Measurements from ENCODE around the gene MEFV. TPM values are rescaled to one million over a fixed set of nuclear protein-coding genes. Genes with fewer than 3 reads are reported as not detected.
A peak's percentile ranks its signal among the peaks of the same experiment; 100 is the strongest.

MEFV gene
- polyA plus RNA-seq, 2 of the 4 experiments (the other 2 are of a cell fraction), result not detected

DNA sequence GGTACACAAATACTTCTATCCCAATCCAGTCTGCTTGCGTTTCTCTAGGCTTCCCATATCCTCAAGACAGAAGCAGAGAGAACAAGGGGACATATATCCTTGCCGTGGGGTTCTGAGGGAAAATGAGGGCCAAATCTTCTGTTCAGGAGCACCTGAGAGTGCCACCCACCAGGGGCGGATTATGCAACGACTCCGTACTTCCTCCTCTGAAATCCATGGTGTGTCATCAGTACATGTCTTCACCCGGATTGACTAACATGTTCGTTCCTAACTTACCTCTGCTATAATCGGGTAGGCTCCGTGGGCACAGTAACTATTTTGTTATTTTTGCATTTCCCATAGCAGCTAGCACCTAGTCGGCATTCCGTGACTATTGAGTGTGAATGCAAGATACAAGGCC lies 13.7 kb downstream of the MEFV start:
- TF ChIP-seq, protein P1, sequence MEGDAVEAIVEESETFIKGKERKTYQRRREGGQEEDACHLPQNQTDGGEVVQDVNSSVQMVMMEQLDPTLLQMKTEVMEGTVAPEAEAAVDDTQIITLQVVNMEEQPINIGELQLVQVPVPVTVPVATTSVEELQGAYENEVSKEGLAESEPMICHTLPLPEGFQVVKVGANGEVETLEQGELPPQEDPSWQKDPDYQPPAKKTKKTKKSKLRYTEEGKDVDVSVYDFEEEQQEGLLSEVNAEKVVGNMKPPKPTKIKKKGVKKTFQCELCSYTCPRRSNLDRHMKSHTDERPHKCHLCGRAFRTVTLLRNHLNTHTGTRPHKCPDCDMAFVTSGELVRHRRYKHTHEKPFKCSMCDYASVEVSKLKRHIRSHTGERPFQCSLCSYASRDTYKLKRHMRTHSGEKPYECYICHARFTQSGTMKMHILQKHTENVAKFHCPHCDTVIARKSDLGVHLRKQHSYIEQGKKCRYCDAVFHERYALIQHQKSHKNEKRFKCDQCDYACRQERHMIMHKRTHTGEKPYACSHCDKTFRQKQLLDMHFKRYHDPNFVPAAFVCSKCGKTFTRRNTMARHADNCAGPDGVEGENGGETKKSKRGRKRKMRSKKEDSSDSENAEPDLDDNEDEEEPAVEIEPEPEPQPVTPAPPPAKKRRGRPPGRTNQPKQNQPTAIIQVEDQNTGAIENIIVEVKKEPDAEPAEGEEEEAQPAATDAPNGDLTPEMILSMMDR (IDR thresholded peaks at IDR 0.05), result no peak
- TF ChIP-seq ZFP36 (IDR thresholded peaks at IDR 0.05; ENCODE audit: borderline replicate concordance, partially characterized antibody) (no peak), JUN (IDR thresholded peaks at IDR 0.05) (no peak), ZNF302 (CRISPR knock-in tag; IDR thresholded peaks at IDR 0.05) (no peak)
- ChIA-PET POLR2A (no interaction called here), CTCF (interaction anchor here (1.2 kb wide), 1 partner anchor 19 kb away, joined by 3 read pairs; no protein-coding TSS in a partner anchor)
- peaks cover 6% of the 10 kb centered on the region; the same call in 1 of the 3 replicates for H3K9me3 ChIP-seq
- WGBS (ENCODE audit: missing lambda C conversion rate), result 61% methylated on average over 11 of the region's 11 CpGs
- no peaks in the 10 kb centered on the region for H3K4me1 ChIP-seq
- no peak for FAIRE-seq
- no peak overlapping the region for H3K4me2 ChIP-seq
- H3K4me3 ChIP-seq, result no peak overlapping the region
- no peak overlapping the region for H3K27ac ChIP-seq
- no peak for DNase-seq (ENCODE audit: low read depth in 1 of 2, low spot score in 1 of 2)
- no peak for ATAC-seq

DNA sequence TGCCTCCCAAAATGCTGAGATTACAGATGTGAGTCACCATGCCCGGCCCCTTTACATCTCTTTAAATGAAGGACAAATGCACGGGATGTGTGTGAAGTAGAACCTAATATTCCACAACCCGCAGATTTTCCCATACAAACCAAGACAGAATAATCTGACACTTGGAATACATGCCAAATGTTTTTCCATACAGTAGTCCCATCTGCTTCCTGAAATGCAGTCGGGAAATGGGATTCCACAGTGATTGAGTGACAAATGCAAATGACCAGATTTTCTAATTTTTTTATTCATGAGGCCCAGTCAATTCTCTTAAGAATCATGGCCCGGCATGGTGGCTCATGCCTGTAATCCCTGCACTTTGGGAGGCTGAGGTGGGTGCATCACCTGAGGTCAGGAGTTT lies 14.7 kb downstream of the MEFV start:
- Histone ChIP-seq H3K4me3 (no peak overlapping the region), H3K4me1 (no peaks in the 10 kb centered on the region), H3K9me3 (peaks cover 14% of the 10 kb centered on the region; the same call in 1 of the 3 replicates), H3K4me2 (no peak overlapping the region), H3K27ac (no peak overlapping the region)
- CTCF ChIA-PET, result interaction anchor here (1.2 kb wide), 1 partner anchor 18 kb away, joined by 3 read pairs; no protein-coding TSS in a partner anchor
- DNase-seq (ENCODE audit: low read depth in 1 of 2, low spot score in 1 of 2), result no peak
- no peak for TF ChIP-seq HOXB13 (CRISPR knock-in tag; IDR thresholded peaks at IDR 0.05; ENCODE audit: low read depth)
- TF ChIP-seq, protein P2, sequence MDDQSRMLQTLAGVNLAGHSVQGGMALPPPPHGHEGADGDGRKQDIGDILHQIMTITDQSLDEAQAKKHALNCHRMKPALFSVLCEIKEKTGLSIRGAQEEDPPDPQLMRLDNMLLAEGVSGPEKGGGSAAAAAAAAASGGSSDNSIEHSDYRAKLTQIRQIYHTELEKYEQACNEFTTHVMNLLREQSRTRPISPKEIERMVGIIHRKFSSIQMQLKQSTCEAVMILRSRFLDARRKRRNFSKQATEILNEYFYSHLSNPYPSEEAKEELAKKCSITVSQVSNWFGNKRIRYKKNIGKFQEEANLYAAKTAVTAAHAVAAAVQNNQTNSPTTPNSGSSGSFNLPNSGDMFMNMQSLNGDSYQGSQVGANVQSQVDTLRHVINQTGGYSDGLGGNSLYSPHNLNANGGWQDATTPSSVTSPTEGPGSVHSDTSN (IDR thresholded peaks at IDR 0.05), result no peak
- TF ChIP-seq HDAC2 (IDR thresholded peaks at IDR 0.05), result no peak
- no peak for TF ChIP-seq CEBPB (IDR thresholded peaks at IDR 0.05)
- no peak for FAIRE-seq
- POLR2A ChIA-PET, result no interaction called here
- no peak for ATAC-seq
- WGBS (ENCODE audit: missing lambda C conversion rate), result 60% methylated on average over 5 of the region's 5 CpGs

DNA sequence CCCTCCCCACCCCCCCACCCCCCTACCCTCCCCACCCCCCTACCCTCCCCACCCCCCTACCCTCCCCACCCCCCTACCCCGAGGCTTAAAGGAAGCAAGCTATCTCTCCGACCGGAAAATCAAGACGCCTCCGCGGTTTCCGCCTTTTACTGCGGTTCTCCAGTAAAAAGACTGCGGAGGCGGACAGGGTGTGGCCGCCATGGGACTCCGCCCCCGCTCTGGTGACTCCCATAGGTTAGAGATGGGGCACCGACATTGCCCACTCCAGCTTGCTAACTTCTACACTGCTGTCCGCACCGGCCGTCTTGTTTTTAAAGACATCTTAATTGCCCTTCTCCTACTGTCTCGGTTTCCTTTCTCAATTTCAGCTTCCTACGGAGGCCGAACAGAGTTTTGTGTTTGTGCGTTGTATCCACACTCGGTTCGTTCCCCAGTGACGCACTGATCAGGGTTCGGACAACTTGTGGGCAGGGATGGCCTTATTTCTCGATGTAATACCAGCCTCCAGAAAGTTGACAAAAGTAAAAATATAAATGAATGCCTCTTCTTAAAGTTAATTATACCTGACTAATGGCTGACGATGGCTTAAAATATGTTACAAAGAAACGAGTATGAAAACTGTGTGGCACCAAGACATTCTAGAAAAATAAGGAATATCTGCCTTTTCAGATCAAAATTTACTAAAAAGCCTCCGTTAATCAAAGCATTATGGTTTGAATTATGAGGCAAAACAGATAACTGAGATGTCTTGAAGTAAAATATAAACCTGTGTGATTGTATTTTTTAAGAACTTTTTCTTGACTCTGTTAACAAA lies 20.4 kb downstream of the MEFV start:
- Histone ChIP-seq H3K4me3 (no peak overlapping the region), H3K4me2 (no peak overlapping the region), H3K4me1 (peaks cover 7% of the 10 kb centered on the region; the same call in 2 of the 3 replicates), H3K27ac (no peak overlapping the region), H3K9me3 (peaks cover 32% of the 10 kb centered on the region)
- TF ChIP-seq KDM5A (IDR thresholded peaks at IDR 0.05), result no peak
- no peak for TF ChIP-seq HOXB5 (CRISPR knock-in tag; IDR thresholded peaks at IDR 0.05)
- TF ChIP-seq EP300 (IDR thresholded peaks at IDR 0.05), result no peak
- no peak for TF ChIP-seq MYC (IDR thresholded peaks at IDR 0.05; ENCODE audit: borderline replicate concordance, low read length)
- no peak for TF ChIP-seq RARB (CRISPR knock-in tag; IDR thresholded peaks at IDR 0.05)
- TF ChIP-seq ZFP36 (IDR thresholded peaks at IDR 0.05; ENCODE audit: borderline replicate concordance, partially characterized antibody), result no peak
- TF ChIP-seq CEBPB (IDR thresholded peaks at IDR 0.05), result no peak
- TF ChIP-seq HOXB13 (CRISPR knock-in tag; IDR thresholded peaks at IDR 0.05; ENCODE audit: low read depth), result no peak
- no peak for TF ChIP-seq MAZ (IDR thresholded peaks at IDR 0.05; ENCODE audit: borderline replicate concordance, low read depth, low read length)
- TF ChIP-seq ESRRA (IDR thresholded peaks at IDR 0.05; ENCODE audit: borderline replicate concordance, low read length), result no peak
- no peak for TF ChIP-seq TP53 (CRISPR knock-in tag; IDR thresholded peaks at IDR 0.05)
- TF ChIP-seq, protein P3, sequence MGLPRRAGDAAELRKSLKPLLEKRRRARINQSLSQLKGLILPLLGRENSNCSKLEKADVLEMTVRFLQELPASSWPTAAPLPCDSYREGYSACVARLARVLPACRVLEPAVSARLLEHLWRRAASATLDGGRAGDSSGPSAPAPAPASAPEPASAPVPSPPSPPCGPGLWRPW (IDR thresholded peaks at IDR 0.05), result no peak
- TF ChIP-seq, protein P4, sequence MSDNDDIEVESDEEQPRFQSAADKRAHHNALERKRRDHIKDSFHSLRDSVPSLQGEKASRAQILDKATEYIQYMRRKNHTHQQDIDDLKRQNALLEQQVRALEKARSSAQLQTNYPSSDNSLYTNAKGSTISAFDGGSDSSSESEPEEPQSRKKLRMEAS (IDR thresholded peaks at IDR 0.05), result no peak
- TF ChIP-seq, protein P5, sequence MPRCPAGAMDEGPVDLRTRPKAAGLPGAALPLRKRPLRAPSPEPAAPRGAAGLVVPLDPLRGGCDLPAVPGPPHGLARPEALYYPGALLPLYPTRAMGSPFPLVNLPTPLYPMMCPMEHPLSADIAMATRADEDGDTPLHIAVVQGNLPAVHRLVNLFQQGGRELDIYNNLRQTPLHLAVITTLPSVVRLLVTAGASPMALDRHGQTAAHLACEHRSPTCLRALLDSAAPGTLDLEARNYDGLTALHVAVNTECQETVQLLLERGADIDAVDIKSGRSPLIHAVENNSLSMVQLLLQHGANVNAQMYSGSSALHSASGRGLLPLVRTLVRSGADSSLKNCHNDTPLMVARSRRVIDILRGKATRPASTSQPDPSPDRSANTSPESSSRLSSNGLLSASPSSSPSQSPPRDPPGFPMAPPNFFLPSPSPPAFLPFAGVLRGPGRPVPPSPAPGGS (IDR thresholded peaks at IDR 0.05), result no peak
- no peak for TF ChIP-seq CHD4 (IDR thresholded peaks at IDR 0.05; ENCODE audit: borderline replicate concordance)
- TF ChIP-seq ZSCAN20 (CRISPR knock-in tag; IDR thresholded peaks at IDR 0.05), result no peak
- TF ChIP-seq EHMT2 (IDR thresholded peaks at IDR 0.05; ENCODE audit: low read depth), result no peak
- no peak for TF ChIP-seq CBX8 (IDR thresholded peaks at IDR 0.05)
- TF ChIP-seq, protein P6, sequence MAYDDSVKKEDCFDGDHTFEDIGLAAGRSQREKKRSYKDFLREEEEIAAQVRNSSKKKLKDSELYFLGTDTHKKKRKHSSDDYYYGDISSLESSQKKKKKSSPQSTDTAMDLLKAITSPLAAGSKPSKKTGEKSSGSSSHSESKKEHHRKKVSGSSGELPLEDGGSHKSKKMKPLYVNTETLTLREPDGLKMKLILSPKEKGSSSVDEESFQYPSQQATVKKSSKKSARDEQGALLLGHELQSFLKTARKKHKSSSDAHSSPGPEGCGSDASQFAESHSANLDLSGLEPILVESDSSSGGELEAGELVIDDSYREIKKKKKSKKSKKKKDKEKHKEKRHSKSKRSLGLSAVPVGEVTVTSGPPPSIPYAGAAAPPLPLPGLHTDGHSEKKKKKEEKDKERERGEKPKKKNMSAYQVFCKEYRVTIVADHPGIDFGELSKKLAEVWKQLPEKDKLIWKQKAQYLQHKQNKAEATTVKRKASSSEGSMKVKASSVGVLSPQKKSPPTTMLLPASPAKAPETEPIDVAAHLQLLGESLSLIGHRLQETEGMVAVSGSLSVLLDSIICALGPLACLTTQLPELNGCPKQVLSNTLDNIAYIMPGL (CRISPR knock-in tag; IDR thresholded peaks at IDR 0.05; ENCODE audit: borderline replicate concordance), result no peak
- TF ChIP-seq FOXS1 (CRISPR knock-in tag; IDR thresholded peaks at IDR 0.05), result no peak
- ChIA-PET POLR2A (interaction anchor here (2.0 kb wide), 1 partner anchor 47 kb away, joined by 4 read pairs; the partner anchor contains the start of gene ZNF263), CTCF (interaction anchor here (0.5 to 2.0 kb wide), 2 partner anchors 10 to 177 kb away, joined by 4 read pairs; no protein-coding TSS in a partner anchor)
- FAIRE-seq (no peak), DNase-seq (ENCODE audit: low read depth in 1 of 2, low spot score in 1 of 2) (peak in 1 of 2 experiments; percentile 51), ATAC-seq (no peak)
- 77% methylated on average over 28 of the region's 29 CpGs for WGBS (ENCODE audit: missing lambda C conversion rate)
